MCF 10A (cell line): ENCODE measurements around the gene PAK2. TPM values are rescaled to one million over a fixed set of nuclear protein-coding genes. Genes with fewer than 3 reads are reported as not detected.
"Not testable (repeated sequence)": the region's sequence is repeated elsewhere in the genome, so short reads cannot be mapped to it uniquely, and the experiment has no call there.

ENCODE experiments used
- BruUV-seq: library from RNA; stranded (reverse); fragments of 400-500 nt; replicated peaks from 2 replicates; lab custom pipeline; 2021; lab: Mats Ljungman, UMichigan
- CTCF ChIA-PET: fragments of 300-600 bp; sonication (Branson Sonifier 250); formaldehyde crosslinking; extraction: SDS; loops from one replicate; lab custom pipeline; 2021; ENCODE audit warnings: antibody characterized with exemption, inconsistent platforms; lab: Yijun Ruan, JAX
- POLR2A ChIA-PET: fragments of 300-600, 350-650 bp; sonication (Branson Sonifier 250); formaldehyde crosslinking; extraction: SDS; loops from one replicate; lab custom pipeline; 2020; ENCODE audit warnings: antibody characterized with exemption, inconsistent platforms; lab: Yijun Ruan, JAX
- DNase-seq: peaks from one replicate; pipeline ENCODE4 v3.0.0-alpha.2; 2018; ENCODE audit not compliant: unreplicated experiment
- H3K27ac Mint-ChIP-seq: one replicate; pipeline ENCODE4 v1.8.0; 2022; ENCODE audit warnings: mild to moderate bottlenecking, low read depth, mixed read lengths; ENCODE audit not compliant: unreplicated experiment
- H3K27me3 Mint-ChIP-seq: one replicate; pipeline ENCODE4 v1.8.0; 2022; ENCODE audit warnings: mixed read lengths; ENCODE audit not compliant: insufficient read depth, unreplicated experiment
- H3K36me3 Mint-ChIP-seq: one replicate; pipeline ENCODE4 v1.8.0; 2022; ENCODE audit warnings: mild to moderate bottlenecking, moderate library complexity, mixed read lengths; ENCODE audit not compliant: insufficient read depth, unreplicated experiment
- H3K4me1 Mint-ChIP-seq: one replicate; pipeline ENCODE4 v1.8.0; 2022; ENCODE audit warnings: mixed read lengths; ENCODE audit not compliant: insufficient read depth, unreplicated experiment
- H3K4me3 Mint-ChIP-seq: one replicate; pipeline ENCODE4 v1.8.0; 2022; ENCODE audit warnings: mild to moderate bottlenecking, moderate library complexity, mixed read lengths; ENCODE audit not compliant: unreplicated experiment
- H3K9me3 Mint-ChIP-seq: one replicate; pipeline ENCODE4 v1.8.0; 2022; ENCODE audit warnings: mixed read lengths; ENCODE audit not compliant: unreplicated experiment
- CTCF ChIP-seq: fragments of 200-600 bp; IDR thresholded peaks from one replicate; pipeline ENCODE4 v1.8.0; 2022; ENCODE audit warnings: antibody characterized with exemption, mild to moderate bottlenecking; ENCODE audit not compliant: unreplicated experiment
- intact Hi-C: fragments of 100-400 bp; cut with micrococcal nuclease; formaldehyde crosslinking; loops from 2 replicates; pipeline ENCODE4 v1.14.1; 2022
- total RNA-seq: library from RNA; stranded (reverse); gene quantifications from 2 replicates; pipeline ENCODE4 v1.2.3, GENCODE V29; 2022

The PAK2 gene
- total RNA-seq, 1 experiment from 2014 or later = 119 TPM

DNA sequence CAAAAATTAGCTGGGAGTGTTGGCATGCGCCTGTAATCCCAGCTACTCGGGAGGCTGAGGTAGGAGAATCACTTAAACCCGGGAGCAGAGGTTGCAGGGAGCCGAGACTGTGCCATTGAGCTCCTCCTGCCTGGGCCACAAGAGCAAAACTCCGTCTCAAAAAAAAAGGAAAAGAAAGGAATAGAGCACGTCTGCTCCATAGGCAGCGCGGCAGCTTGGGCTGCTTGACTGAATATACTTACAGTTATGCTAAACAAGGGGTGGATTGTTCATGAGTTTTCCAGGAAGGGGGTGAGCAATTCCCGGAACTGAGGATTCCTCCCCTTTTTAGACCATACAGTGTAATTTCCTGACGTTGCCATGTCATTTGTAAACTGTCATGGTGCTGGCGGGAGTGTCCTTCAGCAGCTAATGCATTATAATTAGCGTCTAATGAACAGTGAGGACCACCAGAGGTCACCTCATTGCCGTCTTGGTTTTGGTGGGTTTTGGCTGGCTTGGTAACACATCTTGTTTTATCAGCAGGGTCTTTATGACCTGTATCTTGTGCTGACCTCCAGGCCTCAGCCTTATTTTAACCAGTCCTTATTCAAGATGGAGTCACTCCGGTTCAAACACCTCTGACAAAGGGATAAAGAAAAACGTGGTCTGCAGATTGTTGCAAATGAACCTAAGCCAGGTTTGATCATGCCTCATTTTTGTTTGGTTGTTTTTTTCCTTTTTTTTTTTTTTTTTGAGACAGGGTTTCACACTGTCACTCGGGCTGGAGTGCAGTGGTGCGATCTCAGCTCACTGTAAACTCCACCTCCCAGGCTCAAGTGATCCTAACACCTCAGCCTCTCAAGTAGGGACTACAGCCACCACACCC is 103.1 kb downstream of the PAK2 start:
- no peaks in the 10 kb centered on the region for H3K9me3 Mint-ChIP-seq
- H3K27me3 Mint-ChIP-seq = no peaks in the 10 kb centered on the region
- H3K4me3 Mint-ChIP-seq = no peak overlapping the region
- BruUV-seq = no TSS peak
- POLR2A ChIA-PET = interaction anchor here (2.1 kb wide), 1 partner anchor 10 kb away, joined by 5 read pairs; no protein-coding TSS in a partner anchor
- no peak for TF ChIP-seq CTCF
- CTCF ChIA-PET = no interaction called here
- no peak overlapping the region for H3K27ac Mint-ChIP-seq
- H3K4me1 Mint-ChIP-seq = no peaks in the 10 kb centered on the region
- DNase-seq = no peak
- H3K36me3 Mint-ChIP-seq = no peaks in the 10 kb centered on the region
- intact Hi-C loops = no loop called here

- DNase-seq = no peak
- Mint-ChIP-seq H3K27me3 (no peaks in the 10 kb centered on the region), H3K9me3 (no peaks in the 10 kb centered on the region), H3K4me1 (no peaks in the 10 kb centered on the region), H3K36me3 (no peaks in the 10 kb centered on the region), H3K27ac (no peak overlapping the region), H3K4me3 (no peak overlapping the region)
- ChIA-PET POLR2A (interaction anchor here (0.8 to 2.1 kb wide), 2 partner anchors 10 to 24 kb away, joined by 3 to 5 read pairs; partner anchors contain the start of gene SENP5), CTCF (no interaction called here)
- no TSS peak for BruUV-seq
- TF ChIP-seq CTCF = no peak
- intact Hi-C loops = no loop called here
Measured at GRCh38 chr3:196843435-196844110, 103.9 kb downstream of the PAK2 start.

- H3K4me3 Mint-ChIP-seq, CTCF ChIA-PET, H3K27ac Mint-ChIP-seq, H3K9me3 Mint-ChIP-seq, H3K36me3 Mint-ChIP-seq, H3K4me1 Mint-ChIP-seq, intact Hi-C loops, DNase-seq, H3K27me3 Mint-ChIP-seq, BruUV-seq: not testable (repeated sequence)
- POLR2A ChIA-PET = interaction anchor here (0.6 to 2.1 kb wide), 4 partner anchors 11 to 473 kb away, joined by 3 to 5 read pairs (median 3); partner anchors contain the start of gene SENP5
Measured at GRCh38 chr3:196844235-196845219, 104.9 kb downstream of the PAK2 start.

DNA sequence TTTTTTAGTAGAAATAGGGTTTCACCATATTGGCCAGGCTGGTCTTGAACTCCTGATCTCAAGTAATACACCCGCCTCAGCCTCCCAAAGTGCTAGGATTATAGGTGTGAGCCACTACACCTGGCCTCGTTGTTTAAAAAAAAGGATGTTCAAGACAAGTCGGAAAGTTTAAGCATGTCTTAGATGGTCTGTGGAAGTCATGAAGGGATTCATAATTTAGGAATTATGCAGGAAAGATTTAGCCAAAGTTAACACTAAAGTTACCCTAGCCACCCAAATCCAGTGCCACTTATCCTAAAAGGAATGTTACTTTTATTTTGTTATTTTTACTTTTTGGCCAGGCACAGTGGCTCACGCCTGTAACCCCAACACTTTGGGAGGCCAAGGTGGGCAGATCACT is 108.7 kb downstream of the PAK2 start:
- BruUV-seq, H3K4me3 Mint-ChIP-seq, H3K36me3 Mint-ChIP-seq, DNase-seq, intact Hi-C loops, POLR2A ChIA-PET, H3K27me3 Mint-ChIP-seq, H3K27ac Mint-ChIP-seq, H3K9me3 Mint-ChIP-seq, H3K4me1 Mint-ChIP-seq: not testable (repeated sequence)
- CTCF ChIA-PET = interaction anchor here (0.7 kb wide), 1 partner anchor 821 kb away, joined by 3 read pairs; no protein-coding TSS in a partner anchor
